Activated T-cell treated with anti-CD3 and anti-CD28 coated beads, Interleukin-2, amount 50 U/mL, for 48 hours (primary cell): ENCODE measurements around the gene TP53BP2.
"Not testable (repeated sequence)": the region's sequence is repeated elsewhere in the genome, so short reads cannot be mapped to it uniquely, and the experiment has no call there.

Source experiments
- DNase-seq, 2 experiments: peaks; one replicate each; pipeline ENCODE4 v3.0.0-alpha.2; 2020

Gene TP53BP2, protein sequence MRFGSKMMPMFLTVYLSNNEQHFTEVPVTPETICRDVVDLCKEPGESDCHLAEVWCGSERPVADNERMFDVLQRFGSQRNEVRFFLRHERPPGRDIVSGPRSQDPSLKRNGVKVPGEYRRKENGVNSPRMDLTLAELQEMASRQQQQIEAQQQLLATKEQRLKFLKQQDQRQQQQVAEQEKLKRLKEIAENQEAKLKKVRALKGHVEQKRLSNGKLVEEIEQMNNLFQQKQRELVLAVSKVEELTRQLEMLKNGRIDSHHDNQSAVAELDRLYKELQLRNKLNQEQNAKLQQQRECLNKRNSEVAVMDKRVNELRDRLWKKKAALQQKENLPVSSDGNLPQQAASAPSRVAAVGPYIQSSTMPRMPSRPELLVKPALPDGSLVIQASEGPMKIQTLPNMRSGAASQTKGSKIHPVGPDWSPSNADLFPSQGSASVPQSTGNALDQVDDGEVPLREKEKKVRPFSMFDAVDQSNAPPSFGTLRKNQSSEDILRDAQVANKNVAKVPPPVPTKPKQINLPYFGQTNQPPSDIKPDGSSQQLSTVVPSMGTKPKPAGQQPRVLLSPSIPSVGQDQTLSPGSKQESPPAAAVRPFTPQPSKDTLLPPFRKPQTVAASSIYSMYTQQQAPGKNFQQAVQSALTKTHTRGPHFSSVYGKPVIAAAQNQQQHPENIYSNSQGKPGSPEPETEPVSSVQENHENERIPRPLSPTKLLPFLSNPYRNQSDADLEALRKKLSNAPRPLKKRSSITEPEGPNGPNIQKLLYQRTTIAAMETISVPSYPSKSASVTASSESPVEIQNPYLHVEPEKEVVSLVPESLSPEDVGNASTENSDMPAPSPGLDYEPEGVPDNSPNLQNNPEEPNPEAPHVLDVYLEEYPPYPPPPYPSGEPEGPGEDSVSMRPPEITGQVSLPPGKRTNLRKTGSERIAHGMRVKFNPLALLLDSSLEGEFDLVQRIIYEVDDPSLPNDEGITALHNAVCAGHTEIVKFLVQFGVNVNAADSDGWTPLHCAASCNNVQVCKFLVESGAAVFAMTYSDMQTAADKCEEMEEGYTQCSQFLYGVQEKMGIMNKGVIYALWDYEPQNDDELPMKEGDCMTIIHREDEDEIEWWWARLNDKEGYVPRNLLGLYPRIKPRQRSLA

DNA sequence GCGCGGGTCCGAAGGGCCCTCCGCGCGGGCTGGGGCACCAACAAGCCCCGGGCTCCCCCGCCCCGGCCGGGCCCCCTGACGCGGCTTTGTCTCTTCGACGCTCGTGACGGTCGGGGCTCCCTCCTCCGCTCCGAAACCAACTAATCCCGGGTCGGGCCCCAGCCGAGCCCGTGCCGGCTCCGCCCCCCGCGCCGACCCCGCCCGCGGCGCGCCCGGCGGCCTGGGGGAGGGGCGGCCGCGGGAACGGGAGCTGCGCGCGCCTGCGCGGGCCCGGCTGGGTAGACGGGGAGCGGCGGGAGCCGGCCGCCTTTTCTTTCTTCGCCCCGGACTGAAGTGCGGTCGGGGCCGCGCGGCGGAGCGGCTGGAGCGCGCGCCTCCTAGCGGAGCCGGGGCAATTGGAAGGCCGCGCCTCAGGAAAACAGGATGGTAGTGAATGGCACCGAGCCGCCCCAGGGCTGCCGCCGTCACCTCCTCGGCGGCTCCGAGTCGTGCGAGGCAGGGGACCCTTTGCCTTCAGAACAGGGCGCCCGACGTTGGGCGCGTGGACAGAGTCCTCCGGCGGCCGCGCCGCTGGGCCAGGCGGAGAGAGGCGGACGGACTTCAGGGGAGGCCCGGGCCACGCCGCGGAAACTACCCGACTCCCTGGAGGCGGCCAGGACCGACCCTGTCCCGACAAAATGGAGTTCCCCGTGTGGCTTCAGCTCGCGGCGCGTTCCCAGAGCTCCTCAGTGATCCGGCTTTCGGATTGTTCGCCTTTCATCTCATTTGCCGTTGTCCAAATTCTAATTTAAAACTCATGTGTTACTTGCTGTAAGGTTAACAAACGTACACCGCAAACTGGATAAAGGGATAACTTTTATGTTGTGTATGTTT lies at the start of gene TP53BP2:
TP53BP2 (minus strand) TSS at position 138 of the 873 bp plus-strand sequence. CDS start 267 bp downstream, outside the sequence.
- DNase-seq: peak; percentile 84 to 90

DNA sequence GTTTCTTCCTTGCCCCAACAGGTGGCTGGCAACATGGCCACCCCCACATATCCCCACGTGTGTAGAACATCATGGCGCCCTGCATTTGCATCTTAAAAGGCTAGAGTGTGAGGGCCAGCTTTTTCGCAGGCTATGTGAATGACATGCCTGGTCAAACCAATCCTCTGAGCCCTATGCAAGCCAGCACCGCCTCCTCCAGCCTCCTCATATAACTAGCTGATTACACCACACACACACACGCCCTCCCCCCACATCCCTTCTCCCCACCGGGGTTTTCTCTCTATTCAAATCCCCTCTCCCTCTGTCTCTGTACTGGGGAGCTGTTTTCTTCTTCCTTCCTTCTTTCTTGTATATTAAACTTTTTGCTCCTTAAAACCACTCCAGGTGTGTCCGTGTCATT lies 44.7 kb upstream of the TP53BP2 start:
- not testable (repeated sequence) for DNase-seq

DNA sequence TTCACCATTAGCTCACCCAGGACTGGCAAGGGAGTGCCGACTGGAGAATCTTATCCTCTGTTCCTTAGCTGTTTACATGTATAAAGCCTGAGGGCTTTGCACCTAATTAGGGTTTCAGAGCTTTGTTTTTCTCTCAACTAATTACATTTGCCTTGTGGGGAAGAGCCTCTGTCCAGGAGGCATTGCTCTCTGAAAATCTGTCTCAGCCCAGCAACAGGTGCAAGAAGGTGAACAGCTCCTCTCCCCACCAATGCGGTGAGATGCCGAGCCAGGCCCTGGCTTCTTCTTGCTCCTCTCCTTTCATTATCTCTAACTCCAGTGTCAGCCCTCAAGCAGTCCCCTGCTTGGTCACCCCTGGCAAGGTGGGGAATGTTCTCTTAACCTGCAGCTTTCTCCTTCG lies 43.6 kb upstream of the TP53BP2 start:
- DNase-seq: not testable (repeated sequence)

DNA sequence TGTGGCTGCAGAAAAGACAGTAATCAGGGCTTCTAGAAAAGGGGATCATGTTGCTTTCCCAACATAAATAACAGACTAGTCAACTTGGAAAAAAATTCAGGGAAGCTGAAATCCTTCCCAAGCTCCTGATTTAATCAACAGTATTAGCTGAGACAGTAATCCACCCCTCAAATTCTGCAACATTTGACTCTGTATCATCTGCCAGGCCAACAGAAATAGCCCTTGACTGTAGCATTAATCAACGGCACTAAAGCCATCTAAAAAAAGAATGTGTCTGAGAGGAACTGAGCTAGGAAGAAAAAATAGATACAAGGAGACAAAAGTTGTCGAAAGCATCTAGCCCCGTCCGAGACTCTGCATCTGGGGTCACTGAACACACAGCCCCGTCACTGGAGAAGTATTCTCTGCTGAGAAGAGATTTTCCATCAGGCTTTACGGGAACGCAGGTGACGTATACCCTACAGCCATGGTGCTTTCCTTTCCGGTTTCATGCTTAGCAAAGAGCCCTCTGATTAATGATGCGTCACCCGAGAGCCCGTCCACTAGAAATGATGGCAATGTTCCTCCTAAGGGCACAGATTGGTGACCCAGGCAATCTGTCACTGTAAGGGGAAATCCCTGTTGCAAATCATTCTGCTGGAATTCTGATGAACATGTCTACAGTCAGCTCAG lies 42.1 kb upstream of the TP53BP2 start:
- no peak for DNase-seq

DNA sequence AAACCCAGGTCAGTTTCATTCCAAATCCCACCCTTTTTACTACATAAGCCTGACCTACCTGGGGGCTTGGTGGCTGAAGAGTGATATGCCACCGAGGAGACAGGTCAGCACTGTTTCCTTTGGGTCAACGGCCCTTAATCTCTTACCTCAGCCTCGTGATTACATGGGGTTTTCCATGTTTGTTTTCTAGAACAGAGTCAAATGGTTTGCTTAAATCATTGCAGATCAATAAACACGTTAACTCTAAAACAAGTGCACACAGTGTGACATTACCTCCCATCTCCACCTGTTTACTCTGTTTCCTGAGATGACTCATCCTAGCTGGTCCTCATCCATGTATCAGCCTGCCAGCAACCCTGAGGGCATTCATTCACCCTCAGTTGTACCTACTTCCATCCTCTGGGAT lies 40.8 kb upstream of the TP53BP2 start:
- DNase-seq: no peak

DNA sequence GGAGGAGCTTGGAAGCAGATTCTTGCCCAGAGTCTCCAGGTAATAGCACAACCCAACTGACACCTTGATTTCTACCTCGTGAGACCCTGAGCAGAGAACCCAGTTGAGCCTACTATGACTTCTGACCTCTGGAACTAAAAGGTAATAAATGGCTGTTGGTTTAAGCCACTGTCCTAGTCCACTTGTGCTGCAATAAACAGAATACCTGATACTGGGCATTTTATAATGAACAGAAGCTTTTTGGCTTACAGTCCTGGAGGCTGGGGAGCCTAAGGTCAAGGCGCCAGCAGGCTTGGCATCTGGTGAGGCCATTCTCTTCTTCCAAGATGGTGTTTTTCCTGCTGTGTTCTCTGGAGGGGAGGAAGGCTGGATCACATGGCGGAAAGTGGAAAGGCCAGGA lies 39.9 kb upstream of the TP53BP2 start:
- no peak for DNase-seq

DNA sequence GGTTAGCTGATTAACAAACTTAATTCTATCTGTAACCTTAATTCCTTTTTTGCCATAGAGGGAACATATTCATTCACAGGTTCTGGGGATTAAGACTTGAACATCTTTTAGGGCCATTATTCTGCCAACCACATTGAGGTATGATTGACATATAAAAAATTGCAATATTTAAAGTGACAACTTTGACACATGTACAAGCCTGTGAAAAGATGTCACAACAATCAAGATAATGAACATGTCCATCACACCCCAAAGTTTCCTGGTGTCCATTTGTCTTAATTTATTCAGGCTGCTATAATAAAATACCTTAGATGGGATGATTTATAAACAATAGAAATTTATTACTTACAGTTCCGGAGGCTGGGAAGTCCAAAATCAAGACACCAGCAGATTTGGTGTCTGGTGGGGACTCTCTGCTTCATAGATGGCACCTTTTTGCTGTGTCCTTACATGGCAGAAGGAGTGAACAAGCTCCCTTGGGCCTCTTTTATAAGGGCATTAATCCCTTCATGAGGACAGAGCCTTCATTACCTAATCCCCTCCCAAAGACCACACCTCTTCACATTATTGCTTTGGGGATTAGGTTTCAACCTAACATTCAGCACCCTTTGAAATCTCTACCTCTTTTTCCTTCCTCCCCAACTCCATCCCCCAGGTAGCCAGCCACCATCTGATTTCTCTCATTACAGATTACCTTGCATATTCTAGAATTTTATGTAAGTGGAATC lies 33.0 kb upstream of the TP53BP2 start:
- DNase-seq: no peak

DNA sequence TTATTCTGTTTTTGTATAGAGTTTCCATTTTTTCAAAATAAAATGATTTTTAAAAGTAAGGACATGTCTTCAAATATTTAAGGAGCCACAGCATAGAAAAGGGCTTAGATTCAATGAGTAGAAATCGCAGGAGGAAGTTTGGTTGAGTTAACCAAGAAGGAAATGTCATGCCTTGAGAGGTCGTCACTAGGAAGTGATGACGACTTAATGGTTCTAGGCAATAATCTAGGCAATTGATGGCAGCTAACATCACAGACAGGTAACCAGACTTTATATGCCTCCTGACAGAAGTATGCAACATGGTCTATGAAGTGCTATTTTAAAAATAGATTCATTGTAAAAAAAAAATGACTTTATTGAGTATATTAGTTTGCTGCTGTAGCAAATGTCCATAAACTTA lies 32.1 kb upstream of the TP53BP2 start:
- no peak for DNase-seq

DNA sequence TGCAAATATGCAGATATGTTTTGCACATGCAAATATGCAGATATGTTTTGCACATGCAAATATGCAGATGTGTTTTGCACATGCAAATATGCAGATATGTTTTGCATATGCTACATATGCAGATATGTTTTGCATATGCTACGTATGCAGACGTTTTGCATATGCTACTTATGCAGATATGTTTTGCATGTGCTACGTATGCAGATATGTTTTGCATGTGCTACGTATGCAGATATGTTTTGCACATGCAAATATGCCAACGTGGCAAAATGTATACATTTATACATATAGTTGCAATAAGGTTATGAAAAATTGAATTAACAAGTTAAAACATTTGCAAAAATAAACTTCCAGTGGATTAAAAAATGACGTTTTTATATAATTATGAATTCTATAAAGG lies 30.8 kb upstream of the TP53BP2 start:
- DNase-seq: no peak

DNA sequence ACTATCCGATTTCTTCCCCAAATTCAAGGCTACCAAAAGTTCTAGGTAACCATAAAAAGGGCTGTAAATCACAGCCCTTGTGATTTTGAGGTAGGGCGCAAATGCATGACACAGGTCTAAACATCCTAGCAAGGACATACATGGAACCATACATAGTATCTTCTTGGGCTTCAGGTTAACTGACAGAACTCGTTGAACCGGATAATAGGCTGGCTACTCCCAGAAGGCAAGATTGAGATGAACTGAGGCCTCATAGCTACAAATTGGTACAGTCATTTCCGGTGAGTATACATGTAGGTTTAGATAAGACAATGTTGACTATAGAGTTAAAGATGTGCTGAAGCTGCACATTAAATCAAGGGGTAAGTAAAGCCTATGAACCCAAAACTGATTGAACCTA lies 27.3 kb upstream of the TP53BP2 start:
- no peak for DNase-seq

DNA sequence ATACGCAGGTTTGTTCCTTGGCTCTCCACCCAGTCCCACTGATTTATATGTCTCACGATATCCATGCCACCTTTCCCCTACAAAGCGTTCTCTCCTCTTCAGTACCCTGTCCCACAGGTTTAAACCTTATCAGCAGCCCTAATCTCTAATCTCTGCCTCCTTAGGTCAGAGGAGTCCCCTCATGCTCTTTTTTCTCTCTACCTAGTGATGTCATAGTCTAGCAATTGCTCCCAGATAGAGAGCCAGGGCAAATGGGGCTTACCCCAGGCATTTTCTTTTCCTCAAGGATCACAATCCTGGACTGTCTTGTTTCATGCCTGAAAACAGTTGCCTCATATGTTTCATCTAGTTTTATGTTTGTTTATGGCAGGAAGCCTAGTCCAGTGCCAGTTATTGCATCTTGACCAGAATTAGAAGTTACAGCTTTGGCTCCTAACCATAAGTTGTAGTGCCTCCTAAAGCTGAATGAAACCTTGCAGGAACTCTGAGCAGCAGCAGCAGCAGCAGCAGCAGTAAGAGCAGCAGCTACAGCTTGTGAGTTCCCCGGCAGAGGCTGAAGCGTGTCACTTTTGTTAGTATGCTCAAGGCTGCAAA lies 26.7 kb upstream of the TP53BP2 start:
- no peak for DNase-seq

DNA sequence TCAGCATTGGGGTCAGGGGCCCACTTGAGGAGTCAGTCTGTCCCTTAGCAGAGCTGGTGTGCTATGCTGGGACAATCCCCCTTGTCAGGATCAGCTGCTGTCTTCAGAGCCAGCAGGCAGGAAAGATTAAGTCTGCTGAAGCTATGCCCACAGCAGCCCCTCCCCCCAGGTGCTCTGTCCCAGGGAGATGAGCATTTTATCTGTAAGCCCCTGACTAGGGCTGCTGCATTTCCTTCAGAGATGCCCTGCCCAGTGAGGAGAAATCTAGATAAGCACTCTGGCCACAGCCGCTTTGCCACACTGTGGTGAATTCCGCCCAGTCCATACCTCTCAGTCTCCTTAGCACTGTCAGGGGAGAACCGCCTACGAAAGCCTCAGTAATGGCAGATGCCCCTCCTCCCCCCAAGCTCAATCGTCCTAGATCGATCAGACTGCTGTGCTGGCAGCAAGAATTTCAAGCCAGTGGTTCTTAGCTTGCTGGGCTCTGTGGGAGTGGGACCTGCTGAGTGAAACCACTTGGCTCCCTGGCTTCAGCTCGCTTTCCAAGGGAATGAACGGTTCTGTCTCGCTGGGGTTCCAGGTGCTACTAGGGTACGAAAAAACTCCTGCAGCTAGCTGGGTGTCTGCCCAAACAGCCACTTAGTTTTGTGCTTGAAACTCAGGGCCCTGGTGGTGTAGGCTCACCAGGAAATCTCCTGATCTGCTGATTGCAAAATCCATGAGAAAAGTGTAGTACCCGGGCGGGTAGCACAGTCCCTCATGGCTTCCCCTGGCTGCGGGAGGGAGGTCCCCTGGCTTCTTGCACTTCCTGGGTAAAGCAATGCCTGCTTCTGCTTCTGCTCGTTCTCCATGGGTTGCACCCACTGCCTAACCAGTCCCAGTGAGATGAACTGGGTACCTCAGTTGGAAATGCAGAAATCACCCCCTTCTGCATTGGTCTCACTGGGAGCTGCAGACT lies 25.1 kb upstream of the TP53BP2 start:
- DNase-seq: no peak

DNA sequence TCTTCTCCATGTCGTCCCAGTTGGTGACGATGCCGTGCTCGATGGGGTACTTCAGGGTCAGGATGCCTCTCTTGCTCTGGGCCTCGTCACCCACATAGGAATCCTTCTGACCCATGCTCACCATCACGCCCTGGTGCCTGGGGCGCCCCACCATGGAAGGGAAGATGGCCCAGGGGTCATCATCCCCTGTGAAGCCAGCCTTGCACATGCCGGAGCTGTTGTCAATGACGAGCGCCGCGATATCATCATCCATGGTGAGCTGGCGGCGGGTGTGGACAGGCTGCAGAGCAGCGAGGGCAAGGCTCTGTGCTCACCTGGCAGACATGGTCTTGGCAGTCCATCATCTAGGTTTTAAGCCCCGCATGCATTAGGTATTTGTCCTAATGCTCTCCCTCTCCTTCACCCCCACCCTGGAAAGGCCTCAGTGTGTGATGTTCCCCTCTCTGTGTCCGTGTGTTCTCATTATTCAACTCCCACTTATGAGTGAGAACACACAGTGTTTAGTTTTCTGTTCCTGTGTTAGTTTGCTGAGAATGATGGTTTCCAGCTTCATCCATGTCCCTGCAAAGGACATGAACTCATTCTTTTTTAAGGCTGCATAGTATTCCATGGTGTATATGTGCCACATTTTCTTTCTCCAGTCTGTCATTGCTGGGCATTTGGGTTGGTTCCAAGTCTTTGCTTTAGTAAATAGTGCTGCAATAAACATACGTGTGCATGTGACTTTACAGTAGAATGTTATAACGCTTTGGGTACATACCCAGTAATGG lies 19.0 kb upstream of the TP53BP2 start:
- DNase-seq: not testable (repeated sequence)

DNA sequence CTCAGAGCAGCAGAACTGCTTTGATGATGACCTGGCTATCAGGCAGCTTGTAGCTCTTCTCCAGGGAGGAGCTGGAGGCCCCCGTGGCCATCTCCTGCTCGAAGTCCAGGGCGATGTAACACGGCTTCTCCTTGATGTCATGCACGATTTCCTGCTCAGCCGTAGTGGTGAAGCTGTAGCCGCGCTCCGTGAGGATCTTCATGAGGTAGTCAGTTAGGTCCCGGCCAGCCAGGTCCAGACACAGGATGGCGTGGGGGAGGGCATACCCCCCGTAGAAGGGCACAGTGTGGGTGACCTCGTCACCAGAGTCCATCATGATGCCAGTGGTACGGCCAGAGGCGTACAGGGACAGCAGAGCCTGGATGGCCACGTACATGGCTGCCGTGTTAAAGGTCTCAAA lies 18.3 kb upstream of the TP53BP2 start:
- no peak for DNase-seq

DNA sequence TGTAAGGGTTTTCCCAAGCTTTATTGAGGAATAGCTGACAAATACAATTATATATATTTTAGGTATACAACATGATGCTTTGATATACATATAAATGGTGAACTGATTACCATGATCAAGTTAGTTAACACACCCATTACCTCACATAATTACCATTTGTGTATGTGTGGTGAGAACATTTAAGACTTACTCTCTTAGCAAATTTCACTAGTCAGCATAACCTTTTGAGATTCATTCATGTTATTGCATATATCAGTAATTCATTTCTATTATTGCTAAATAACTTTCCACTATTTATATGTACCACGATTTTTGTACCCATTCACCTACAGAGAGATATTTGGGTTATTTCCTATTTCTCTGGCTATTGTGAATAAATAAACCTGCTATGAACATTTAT lies 16.2 kb upstream of the TP53BP2 start:
- no peak for DNase-seq

DNA sequence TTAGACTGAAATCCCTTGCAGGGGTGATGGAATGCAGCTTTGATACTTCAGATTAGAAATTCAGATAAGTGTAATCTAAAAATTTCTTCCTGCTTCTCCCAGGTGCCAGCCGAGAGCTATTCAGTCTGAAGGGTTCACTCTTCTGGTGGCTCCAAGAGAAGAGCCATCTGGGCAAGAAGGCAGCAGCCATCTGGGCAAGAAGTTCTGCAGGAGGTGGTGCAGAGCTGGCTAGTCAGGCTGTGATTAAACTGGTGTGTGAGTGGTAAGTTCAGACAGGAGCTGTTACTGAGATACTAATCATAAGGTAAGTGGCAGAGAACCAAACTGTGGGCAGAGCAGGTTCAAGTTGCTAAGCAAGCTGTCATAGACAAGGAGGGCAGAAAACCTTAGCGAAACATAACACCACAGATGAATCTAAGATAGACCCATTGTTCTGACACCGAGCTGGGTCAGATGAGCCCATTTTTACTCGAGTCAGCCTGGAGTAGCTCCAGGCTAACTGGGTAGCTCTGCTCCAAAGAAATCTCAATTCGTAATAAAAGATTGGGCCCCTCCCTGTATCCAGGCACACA lies 14.4 kb upstream of the TP53BP2 start:
- DNase-seq: no peak

DNA sequence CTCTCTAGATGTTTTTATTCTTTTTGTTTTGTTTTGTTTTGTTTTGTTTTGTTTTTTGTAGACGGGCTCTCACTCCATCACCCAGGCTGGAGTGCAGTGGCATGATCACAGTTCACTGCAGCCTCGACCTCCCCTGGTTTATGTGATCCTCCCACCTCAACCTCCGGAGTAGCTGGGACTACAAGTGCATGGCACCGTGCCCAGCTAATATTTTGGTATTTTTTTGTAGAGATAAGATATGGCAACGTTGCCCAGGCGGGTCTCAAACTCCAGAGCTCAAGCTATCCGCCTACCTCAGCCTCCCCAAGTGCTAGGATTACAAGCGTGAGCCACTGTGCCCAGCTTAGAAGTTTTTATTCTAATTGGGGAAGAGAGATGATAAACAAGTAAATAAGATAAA lies 13.3 kb upstream of the TP53BP2 start:
- no peak for DNase-seq

DNA sequence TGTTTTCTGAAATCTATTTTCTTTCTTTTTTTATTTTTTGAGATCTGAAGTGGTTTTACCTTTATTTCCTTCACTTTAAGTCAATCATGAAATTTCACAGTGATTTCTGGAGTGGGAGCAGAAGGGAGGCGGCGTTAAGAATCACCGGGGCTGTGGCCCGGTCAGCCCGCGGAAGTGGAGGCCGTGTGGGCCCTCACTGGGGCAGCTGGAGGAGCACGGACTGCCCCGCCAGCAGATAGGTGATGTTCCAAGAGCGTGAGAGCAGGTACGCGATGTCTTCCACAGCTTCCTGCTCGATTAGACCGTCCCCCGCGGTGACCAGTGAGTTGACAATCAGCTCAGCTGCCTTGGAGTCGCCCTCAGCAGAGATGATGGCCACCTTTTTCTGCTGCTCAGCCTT lies 10.6 kb upstream of the TP53BP2 start:
- DNase-seq: no peak
